HG02623 (cell line): ENCODE data around the gene TMEM260.
"Not testable (repeated sequence)": the region's sequence is repeated elsewhere in the genome, so short reads cannot be mapped to it uniquely, and the experiment has no call there.

Source experiments
- ATAC-seq: cut with Tn5 transposase; IDR thresholded peaks from one replicate; pipeline ENCODE4 v1.9.1; 2021; ENCODE audit warnings: moderate library complexity; ENCODE audit not compliant: unreplicated experiment

TMEM260 gene

DNA sequence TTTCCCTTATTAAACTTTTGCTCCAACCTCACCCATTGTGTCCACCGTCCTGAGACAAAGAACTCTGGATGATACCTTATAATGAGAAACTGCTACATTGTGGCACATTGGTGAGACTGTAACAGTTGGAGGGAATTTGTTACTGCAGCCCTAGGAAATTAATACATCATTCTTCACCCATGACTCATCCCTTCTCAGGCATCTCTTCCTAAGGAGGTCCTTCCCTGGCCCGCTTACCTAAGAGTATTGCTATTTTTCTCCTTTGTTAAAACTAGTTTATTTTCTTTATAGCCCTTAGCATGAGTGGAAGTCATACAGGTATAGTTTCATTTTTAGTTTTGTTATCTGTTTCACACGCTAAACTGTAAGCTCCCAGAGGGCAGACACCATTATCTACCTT, 87.1 kb downstream of the TMEM260 start:
- no peak for ATAC-seq

DNA sequence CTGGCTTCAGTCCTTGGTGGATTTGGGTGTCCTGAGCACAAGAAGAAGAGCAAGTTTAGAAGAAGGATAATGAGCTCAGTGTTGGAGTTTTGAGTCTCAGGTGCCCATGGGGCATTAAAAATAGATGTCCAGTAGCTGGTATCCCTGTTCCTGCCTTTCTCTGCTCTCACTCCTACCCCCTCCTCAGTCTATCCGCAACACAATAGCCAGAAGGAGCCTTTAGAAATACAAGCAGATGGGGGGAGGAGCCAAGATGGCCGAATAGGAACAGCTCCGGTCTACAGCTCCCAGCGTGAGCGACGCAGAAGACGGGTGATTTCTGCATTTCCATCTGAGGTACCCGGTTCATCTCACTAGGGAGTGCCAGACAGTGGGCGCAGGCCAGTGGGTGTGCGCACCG, 87.7 kb downstream of the TMEM260 start:
- not testable (repeated sequence) for ATAC-seq

DNA sequence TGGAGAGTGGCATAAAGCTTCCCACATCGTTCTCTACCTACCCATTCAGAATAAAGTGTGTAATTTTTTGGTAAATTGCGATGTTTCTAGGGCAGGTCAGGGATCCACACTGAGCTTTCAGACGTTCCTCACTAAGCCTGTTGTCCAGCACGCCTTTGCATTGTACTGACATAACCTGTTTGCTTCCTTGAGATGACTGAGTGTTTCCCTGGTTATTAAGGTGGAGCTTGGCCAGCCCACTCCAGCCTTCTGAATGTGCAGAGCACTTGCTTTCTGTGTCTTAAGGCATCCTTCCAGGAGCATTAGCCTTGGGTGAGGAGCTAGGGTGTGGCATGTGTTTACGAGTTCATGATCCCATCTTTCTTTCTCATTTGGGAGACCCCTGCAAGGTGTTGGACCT, 96.4 kb downstream of the TMEM260 start:
- ATAC-seq = no peak

DNA sequence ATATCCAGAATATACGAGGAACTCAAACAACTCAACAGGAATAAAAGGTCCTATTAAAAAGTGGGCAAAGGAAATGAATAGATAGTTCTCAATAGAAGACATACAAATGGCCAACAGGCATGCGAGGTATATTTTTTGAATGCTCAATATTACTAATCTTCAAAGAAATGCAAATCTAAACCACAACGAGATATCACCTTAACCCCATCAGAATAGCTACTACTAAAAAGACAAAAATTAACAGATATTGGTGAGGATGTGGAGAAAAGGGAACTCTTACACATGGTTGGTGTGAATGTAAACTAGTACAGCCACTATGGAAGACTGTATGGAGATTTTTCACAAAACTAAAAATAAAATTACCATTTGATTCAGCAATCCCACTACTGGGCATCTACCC, 99.2 kb downstream of the TMEM260 start:
- ATAC-seq = no peak

DNA sequence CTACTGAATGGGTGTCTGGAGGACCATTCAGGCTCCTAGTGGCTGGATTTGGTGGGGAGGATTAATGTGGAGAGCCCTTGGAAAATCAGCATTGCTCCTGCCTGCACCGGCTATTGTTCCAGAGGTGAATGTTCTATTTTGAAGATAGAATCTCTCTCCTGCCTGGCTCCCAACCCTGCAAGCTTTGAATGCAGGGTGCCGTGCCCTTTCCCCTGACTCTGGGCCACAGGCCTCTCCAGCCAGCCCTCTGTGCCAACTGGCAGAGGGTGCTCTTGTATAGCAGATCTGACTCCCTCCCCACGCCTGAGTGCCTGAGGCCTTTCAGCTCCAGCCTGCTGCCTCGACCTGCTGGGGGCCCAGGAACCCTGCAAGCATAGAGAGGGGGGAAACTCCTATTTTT, 106.8 kb downstream of the TMEM260 start:
- no peak for ATAC-seq

DNA sequence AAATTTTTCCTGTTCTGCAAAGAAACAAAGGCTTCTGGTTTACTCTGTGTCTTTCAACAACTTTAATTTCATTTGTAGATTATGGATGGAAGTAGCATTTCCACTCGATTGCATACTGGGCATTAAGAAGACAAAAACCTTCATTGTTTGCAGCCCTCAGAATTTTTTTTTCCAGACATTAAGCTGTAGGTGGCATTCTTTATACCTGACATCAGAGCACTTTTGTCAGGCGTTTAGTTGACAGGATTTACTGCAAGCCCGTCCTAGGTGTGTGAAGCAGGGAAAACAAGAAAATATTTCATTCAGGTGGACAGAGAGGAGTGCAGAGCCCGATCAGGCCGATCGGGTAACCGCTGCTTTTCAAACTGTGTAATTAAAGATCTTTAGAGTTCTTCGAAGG, 107.5 kb downstream of the TMEM260 start:
- ATAC-seq = no peak

DNA sequence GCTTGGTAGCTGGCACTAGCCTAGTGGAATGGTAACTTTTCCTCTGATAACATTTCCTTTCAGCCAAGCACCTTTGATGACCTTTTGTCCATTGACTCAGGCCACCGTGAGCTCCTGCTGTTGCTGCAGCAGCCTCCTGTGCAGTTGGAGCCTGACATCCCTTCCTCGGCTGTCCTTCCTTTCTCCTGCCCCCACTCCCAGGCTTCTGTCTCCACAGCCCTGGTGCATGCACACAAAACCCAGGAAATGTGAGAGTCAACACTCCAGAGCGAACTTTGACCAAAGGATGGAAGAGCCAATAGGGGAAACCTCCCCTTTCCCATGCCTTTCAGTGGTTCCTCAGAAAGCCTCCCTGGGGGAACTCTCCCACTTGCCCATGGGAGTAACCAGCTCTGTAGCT, 115.0 kb downstream of the TMEM260 start:
- ATAC-seq = no peak

DNA sequence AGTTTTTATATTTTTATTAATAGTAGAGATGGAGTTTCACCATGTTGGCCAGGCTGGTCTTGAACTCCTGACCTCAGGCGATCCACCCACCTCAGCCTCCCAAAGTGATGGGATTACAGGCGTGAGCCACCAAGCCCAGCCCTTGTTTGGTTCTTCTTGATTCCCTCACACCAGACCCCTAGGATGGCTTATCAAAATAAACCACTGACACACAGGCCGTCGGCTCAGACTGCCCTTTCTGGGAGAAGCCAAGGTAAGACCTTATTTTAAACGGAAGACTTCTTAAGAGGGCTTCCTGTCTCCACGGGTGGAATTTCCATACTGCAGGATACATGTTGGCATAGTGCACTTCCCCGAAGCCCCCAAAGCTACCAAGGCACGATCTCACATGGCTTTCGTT, 115.6 kb downstream of the TMEM260 start:
- not testable (repeated sequence) for ATAC-seq
